GM23338 (cell line): ENCODE measurements around the gene SUPT6H. TPM values are rescaled to one million over a fixed set of nuclear protein-coding genes. Genes with fewer than 3 reads are reported as not detected.

Source experiments
- ATAC-seq: fragments of 200-7000 bp; cut with Tn5 transposase; 3 replicates; pipeline ENCODE4 v1.9.1; 2020
- DNase-seq: peaks from one replicate; pipeline ENCODE4 v3.0.0-alpha.2; 2015; ENCODE audit warnings: low spot score
- H2AFZ ChIP-seq: fragments of 200-600 bp; sonication (generic); 2 replicates; pipeline ENCODE4 v1.8.0; 2016; ENCODE audit warnings: antibody characterized with exemption, mild to moderate bottlenecking, moderate library complexity
- H3F3A ChIP-seq: fragments of 200-600 bp; sonication (generic); replicated peaks from 2 replicates; pipeline ENCODE4 v1.8.0; 2017; ENCODE audit warnings: antibody characterized with exemption, mixed run types, low read depth
- H3K27ac ChIP-seq: fragments of 200-600 bp; sonication (generic); 2 replicates; pipeline ENCODE4 v1.6.1; 2016; ENCODE audit warnings: low read depth
- H3K27me3 ChIP-seq: fragments of 200-600 bp; sonication (generic); 2 replicates; pipeline ENCODE4 v1.8.0; 2016; ENCODE audit warnings: mild to moderate bottlenecking, mixed run types, moderate library complexity; ENCODE audit not compliant: insufficient read depth
- H3K36me3 ChIP-seq: fragments of 200-600 bp; sonication (generic); 2 replicates; pipeline ENCODE4 v1.8.0; 2016; ENCODE audit warnings: mild to moderate bottlenecking; ENCODE audit not compliant: insufficient read depth
- H3K4me1 ChIP-seq: fragments of 200-600 bp; sonication (generic); 2 replicates; pipeline ENCODE4 v1.8.0; 2016; ENCODE audit warnings: mild to moderate bottlenecking, moderate library complexity; ENCODE audit not compliant: insufficient read depth
- H3K4me2 ChIP-seq: fragments of 200-600 bp; sonication (generic); 2 replicates; pipeline ENCODE4 v1.7.1; 2017; ENCODE audit warnings: mixed run types
- H3K4me3 ChIP-seq: fragments of 200-600 bp; sonication (generic); 2 replicates; pipeline ENCODE4 v1.6.1; 2016; ENCODE audit warnings: mixed run types
- H3K79me2 ChIP-seq: fragments of 200-600 bp; sonication (generic); replicated peaks from 2 replicates; pipeline ENCODE4 v1.8.0; 2017; ENCODE audit warnings: mild to moderate bottlenecking; ENCODE audit not compliant: insufficient read depth
- H3K9me2 ChIP-seq: fragments of 200-600 bp; sonication (generic); 2 replicates; pipeline ENCODE4 v1.8.0; 2017; ENCODE audit not compliant: insufficient read depth
- H4K20me1 ChIP-seq: fragments of 200-600 bp; sonication (generic); replicated peaks from 2 replicates; pipeline ENCODE4 v1.8.0; 2017; ENCODE audit warnings: mild to moderate bottlenecking; ENCODE audit not compliant: insufficient read depth
- H3K27ac Mint-ChIP-seq: 2 replicates; pipeline ENCODE4 v1.8.0; 2020; ENCODE audit warnings: inconsistent platforms, mild to moderate bottlenecking, moderate library complexity, mixed read lengths
- H3K27me3 Mint-ChIP-seq: 3 replicates; pipeline ENCODE4 v1.8.0; 2022; ENCODE audit warnings: low read depth, mild to moderate bottlenecking, moderate library complexity, mixed read lengths, inconsistent platforms; ENCODE audit not compliant: insufficient read depth, poor library complexity
- H3K36me3 Mint-ChIP-seq: 3 replicates; pipeline ENCODE4 v1.8.0; 2021; ENCODE audit warnings: low read depth, mild to moderate bottlenecking, inconsistent platforms, moderate library complexity, mixed read lengths
- H3K4me1 Mint-ChIP-seq: 3 replicates; pipeline ENCODE4 v1.8.0; 2020; ENCODE audit warnings: mild to moderate bottlenecking, inconsistent platforms, mixed read lengths
- H3K4me3 Mint-ChIP-seq: 3 replicates; pipeline ENCODE4 v1.8.0; 2021; ENCODE audit warnings: moderate library complexity, mild to moderate bottlenecking, inconsistent platforms, mixed read lengths
- H3K9me3 Mint-ChIP-seq: 3 replicates; pipeline ENCODE4 v1.8.0; 2020; ENCODE audit warnings: moderate library complexity, mild to moderate bottlenecking, inconsistent platforms, mixed read lengths
- CREB1 ChIP-seq: fragments of 250-450 bp; sonication (Bioruptor Pico); IDR thresholded peaks from 2 replicates; pipeline ENCODE4 v1.5.0; 2020; ENCODE audit warnings: low read depth, mild to moderate bottlenecking, moderate library complexity
- EZH2 ChIP-seq: fragments of 200-600 bp; sonication (generic); IDR thresholded peaks from one replicate; pipeline ENCODE4 v1.8.0; 2017; ENCODE audit warnings: antibody characterized with exemption, mild to moderate bottlenecking, low read depth; ENCODE audit not compliant: unreplicated experiment
- EZH2phosphoT487 ChIP-seq: fragments of 200-600 bp; sonication (generic); IDR thresholded peaks from one replicate; pipeline ENCODE4 v1.8.1; 2018; ENCODE audit warnings: antibody characterized with exemption; ENCODE audit not compliant: unreplicated experiment
- JUNB ChIP-seq: IDR thresholded peaks from one replicate; pipeline ENCODE4 v1.6.1; 2016; ENCODE audit warnings: antibody characterized with exemption; ENCODE audit not compliant: unreplicated experiment
- NANOG ChIP-seq: IDR thresholded peaks from 2 replicates; pipeline ENCODE4 v1.6.1; 2016; ENCODE audit warnings: antibody characterized with exemption, borderline replicate concordance
- POLR2AphosphoS5 ChIP-seq: IDR thresholded peaks from 2 replicates; pipeline ENCODE4 v1.6.1; 2016; ENCODE audit warnings: antibody characterized with exemption, low read depth
- STAT1 ChIP-seq: IDR thresholded peaks from one replicate; pipeline ENCODE4 v1.6.1; 2016; ENCODE audit warnings: antibody characterized with exemption; ENCODE audit not compliant: unreplicated experiment
- ZNF114 ChIP-seq: fragments of 250-450 bp; sonication (Bioruptor Pico); IDR thresholded peaks from 2 replicates; pipeline ENCODE4 v1.5.0; 2020; ENCODE audit warnings: mild to moderate bottlenecking, moderate library complexity
- ZNF331 ChIP-seq: fragments of 250-450 bp; sonication (Bioruptor Pico); IDR thresholded peaks from 2 replicates; pipeline ENCODE4 v1.5.0; 2020; ENCODE audit warnings: low read depth, mild to moderate bottlenecking, moderate library complexity
- polyA plus RNA-seq: library from polyadenylated mRNA; unstranded; fragments of >200 nt; fragmentation: Nextera tagmentation; extraction: Ambion mirVana; gene quantifications from 2 replicates; pipeline ENCODE4 v1.2.1, GENCODE V29; 2016
- total RNA-seq: library from RNA; depleted of rRNA; stranded (reverse); fragments of >200 nt; shearing (Covaris generic); gene quantifications from 2 replicates; pipeline ENCODE4 v1.2.3, GENCODE V29; 2014
- TF ChIP-seq, protein P1 (sequence below): IDR thresholded peaks from 2 replicates; pipeline ENCODE4 v1.6.1; 2016; ENCODE audit warnings: antibody characterized with exemption
- TF ChIP-seq, protein P2 (sequence below): IDR thresholded peaks from one replicate; pipeline ENCODE4 v1.6.1; 2018; ENCODE audit warnings: antibody characterized with exemption; ENCODE audit not compliant: unreplicated experiment
- TF ChIP-seq, protein P3 (sequence below), 2 experiments: fragments of 200-600 bp in 1 of 2; sonication (generic) in 1 of 2; conservative IDR thresholded peaks; 2 replicates each; pipeline versions ENCODE4 v1.5.1 to v1.6.1; 2016 to 2017; ENCODE audit warnings: antibody characterized with exemption in 2 of 2, low read depth in 2 of 2, mild to moderate bottlenecking in 2 of 2, moderate library complexity in 1 of 2
- TF ChIP-seq, protein P4 (sequence below): fragments of 250-450 bp; sonication (Bioruptor Pico); IDR thresholded peaks from 2 replicates; pipeline ENCODE4 v1.5.0; 2020; ENCODE audit warnings: mild to moderate bottlenecking, moderate library complexity

Gene SUPT6H
- total and polyA plus RNA-seq, 2 experiments from 2014 or later: 17.8 to 70.7 TPM

DNA sequence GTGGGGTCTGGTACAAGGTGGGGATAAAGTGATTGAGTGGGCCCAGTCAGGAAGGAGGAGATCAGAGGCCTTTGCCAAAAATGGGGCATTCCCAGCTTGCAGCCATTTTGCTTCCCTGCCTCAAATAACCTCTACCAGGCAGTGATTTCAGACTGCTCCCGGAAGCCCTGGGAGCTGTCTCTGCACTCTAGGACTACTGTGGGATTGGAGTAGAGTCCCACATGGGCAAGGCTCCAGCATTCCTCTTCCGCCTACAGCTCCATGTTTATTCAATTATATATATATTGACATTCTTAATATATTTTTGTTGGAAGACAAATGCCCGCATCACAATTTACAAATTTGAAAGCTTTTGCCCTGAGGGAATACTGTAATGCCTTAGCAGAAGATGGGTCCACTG is 13.5 kb downstream of the SUPT6H start:
- H3K4me1 ChIP-seq: no peaks in the 10 kb centered on the region
- H2AFZ ChIP-seq: no peak overlapping the region
- 0 out of 2 replicates have a peak, but pooled peaks cover 5% of the 10 kb centered on the region for H3F3A ChIP-seq
- DNase-seq (no peak), ATAC-seq (no peak)
- TF ChIP-seq EZH2: no peak
- TF ChIP-seq EZH2phosphoT487: no peak
- TF ChIP-seq STAT1: no peak
- TF ChIP-seq, protein P1, sequence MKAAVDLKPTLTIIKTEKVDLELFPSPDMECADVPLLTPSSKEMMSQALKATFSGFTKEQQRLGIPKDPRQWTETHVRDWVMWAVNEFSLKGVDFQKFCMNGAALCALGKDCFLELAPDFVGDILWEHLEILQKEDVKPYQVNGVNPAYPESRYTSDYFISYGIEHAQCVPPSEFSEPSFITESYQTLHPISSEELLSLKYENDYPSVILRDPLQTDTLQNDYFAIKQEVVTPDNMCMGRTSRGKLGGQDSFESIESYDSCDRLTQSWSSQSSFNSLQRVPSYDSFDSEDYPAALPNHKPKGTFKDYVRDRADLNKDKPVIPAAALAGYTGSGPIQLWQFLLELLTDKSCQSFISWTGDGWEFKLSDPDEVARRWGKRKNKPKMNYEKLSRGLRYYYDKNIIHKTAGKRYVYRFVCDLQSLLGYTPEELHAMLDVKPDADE: no peak
- TF ChIP-seq JUNB: no peak
- TF ChIP-seq, protein P2, sequence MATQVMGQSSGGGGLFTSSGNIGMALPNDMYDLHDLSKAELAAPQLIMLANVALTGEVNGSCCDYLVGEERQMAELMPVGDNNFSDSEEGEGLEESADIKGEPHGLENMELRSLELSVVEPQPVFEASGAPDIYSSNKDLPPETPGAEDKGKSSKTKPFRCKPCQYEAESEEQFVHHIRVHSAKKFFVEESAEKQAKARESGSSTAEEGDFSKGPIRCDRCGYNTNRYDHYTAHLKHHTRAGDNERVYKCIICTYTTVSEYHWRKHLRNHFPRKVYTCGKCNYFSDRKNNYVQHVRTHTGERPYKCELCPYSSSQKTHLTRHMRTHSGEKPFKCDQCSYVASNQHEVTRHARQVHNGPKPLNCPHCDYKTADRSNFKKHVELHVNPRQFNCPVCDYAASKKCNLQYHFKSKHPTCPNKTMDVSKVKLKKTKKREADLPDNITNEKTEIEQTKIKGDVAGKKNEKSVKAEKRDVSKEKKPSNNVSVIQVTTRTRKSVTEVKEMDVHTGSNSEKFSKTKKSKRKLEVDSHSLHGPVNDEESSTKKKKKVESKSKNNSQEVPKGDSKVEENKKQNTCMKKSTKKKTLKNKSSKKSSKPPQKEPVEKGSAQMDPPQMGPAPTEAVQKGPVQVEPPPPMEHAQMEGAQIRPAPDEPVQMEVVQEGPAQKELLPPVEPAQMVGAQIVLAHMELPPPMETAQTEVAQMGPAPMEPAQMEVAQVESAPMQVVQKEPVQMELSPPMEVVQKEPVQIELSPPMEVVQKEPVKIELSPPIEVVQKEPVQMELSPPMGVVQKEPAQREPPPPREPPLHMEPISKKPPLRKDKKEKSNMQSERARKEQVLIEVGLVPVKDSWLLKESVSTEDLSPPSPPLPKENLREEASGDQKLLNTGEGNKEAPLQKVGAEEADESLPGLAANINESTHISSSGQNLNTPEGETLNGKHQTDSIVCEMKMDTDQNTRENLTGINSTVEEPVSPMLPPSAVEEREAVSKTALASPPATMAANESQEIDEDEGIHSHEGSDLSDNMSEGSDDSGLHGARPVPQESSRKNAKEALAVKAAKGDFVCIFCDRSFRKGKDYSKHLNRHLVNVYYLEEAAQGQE: no peak
- TF ChIP-seq, protein P3, sequence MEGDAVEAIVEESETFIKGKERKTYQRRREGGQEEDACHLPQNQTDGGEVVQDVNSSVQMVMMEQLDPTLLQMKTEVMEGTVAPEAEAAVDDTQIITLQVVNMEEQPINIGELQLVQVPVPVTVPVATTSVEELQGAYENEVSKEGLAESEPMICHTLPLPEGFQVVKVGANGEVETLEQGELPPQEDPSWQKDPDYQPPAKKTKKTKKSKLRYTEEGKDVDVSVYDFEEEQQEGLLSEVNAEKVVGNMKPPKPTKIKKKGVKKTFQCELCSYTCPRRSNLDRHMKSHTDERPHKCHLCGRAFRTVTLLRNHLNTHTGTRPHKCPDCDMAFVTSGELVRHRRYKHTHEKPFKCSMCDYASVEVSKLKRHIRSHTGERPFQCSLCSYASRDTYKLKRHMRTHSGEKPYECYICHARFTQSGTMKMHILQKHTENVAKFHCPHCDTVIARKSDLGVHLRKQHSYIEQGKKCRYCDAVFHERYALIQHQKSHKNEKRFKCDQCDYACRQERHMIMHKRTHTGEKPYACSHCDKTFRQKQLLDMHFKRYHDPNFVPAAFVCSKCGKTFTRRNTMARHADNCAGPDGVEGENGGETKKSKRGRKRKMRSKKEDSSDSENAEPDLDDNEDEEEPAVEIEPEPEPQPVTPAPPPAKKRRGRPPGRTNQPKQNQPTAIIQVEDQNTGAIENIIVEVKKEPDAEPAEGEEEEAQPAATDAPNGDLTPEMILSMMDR (conservative IDR thresholded peaks at IDR 0.05; ENCODE audit: low read depth in 2 of 2): no peak
- TF ChIP-seq NANOG: no peak
- TF ChIP-seq CREB1 (CRISPR knock-in tag): no peak
- no peak for TF ChIP-seq ZNF114 (CRISPR knock-in tag)
- no peak for TF ChIP-seq ZNF331
- no peak for TF ChIP-seq POLR2AphosphoS5
- TF ChIP-seq, protein P4, sequence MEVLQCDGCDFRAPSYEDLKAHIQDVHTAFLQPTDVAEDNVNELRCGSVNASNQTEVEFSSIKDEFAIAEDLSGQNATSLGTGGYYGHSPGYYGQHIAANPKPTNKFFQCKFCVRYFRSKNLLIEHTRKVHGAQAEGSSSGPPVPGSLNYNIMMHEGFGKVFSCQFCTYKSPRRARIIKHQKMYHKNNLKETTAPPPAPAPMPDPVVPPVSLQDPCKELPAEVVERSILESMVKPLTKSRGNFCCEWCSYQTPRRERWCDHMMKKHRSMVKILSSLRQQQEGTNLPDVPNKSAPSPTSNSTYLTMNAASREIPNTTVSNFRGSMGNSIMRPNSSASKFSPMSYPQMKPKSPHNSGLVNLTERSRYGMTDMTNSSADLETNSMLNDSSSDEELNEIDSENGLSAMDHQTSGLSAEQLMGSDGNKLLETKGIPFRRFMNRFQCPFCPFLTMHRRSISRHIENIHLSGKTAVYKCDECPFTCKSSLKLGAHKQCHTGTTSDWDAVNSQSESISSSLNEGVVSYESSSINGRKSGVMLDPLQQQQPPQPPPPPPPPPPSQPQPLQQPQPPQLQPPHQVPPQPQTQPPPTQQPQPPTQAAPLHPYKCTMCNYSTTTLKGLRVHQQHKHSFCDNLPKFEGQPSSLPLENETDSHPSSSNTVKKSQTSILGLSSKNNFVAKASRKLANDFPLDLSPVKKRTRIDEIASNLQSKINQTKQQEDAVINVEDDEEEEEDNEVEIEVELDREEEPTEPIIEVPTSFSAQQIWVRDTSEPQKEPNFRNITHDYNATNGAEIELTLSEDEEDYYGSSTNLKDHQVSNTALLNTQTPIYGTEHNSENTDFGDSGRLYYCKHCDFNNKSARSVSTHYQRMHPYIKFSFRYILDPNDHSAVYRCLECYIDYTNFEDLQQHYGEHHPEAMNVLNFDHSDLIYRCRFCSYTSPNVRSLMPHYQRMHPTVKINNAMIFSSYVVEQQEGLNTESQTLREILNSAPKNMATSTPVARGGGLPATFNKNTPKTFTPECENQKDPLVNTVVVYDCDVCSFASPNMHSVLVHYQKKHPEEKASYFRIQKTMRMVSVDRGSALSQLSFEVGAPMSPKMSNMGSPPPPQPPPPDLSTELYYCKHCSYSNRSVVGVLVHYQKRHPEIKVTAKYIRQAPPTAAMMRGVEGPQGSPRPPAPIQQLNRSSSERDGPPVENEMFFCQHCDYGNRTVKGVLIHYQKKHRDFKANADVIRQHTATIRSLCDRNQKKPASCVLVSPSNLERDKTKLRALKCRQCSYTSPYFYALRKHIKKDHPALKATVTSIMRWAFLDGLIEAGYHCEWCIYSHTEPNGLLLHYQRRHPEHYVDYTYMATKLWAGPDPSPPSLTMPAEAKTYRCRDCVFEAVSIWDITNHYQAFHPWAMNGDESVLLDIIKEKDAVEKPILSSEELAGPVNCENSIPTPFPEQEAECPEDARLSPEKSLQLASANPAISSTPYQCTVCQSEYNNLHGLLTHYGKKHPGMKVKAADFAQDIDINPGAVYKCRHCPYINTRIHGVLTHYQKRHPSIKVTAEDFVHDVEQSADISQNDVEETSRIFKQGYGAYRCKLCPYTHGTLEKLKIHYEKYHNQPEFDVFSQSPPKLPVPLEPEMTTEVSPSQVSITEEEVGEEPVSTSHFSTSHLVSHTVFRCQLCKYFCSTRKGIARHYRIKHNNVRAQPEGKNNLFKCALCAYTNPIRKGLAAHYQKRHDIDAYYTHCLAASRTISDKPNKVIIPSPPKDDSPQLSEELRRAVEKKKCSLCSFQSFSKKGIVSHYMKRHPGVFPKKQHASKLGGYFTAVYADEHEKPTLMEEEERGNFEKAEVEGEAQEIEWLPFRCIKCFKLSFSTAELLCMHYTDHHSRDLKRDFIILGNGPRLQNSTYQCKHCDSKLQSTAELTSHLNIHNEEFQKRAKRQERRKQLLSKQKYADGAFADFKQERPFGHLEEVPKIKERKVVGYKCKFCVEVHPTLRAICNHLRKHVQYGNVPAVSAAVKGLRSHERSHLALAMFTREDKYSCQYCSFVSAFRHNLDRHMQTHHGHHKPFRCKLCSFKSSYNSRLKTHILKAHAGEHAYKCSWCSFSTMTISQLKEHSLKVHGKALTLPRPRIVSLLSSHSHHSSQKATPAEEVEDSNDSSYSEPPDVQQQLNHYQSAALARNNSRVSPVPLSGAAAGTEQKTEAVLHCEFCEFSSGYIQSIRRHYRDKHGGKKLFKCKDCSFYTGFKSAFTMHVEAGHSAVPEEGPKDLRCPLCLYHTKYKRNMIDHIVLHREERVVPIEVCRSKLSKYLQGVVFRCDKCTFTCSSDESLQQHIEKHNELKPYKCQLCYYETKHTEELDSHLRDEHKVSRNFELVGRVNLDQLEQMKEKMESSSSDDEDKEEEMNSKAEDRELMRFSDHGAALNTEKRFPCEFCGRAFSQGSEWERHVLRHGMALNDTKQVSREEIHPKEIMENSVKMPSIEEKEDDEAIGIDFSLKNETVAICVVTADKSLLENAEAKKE (CRISPR knock-in tag): no peak
- H3K4me2 ChIP-seq: no peak overlapping the region
- Mint-ChIP-seq H3K4me1 (no peaks in the 10 kb centered on the region), H3K27ac (no peak overlapping the region), H3K36me3 (peaks cover 90% of the 10 kb centered on the region), H3K4me3 (no peak overlapping the region), H3K9me3 (no peaks in the 10 kb centered on the region), H3K27me3 (peaks cover 3% of the 10 kb centered on the region)
- peaks cover 8% of the 10 kb centered on the region for H4K20me1 ChIP-seq
- no peak overlapping the region for H3K4me3 ChIP-seq
- no peaks in the 10 kb centered on the region for H3K9me2 ChIP-seq
- no peaks in the 10 kb centered on the region for H3K27me3 ChIP-seq
- H3K36me3 ChIP-seq: peaks cover 75% of the 10 kb centered on the region
- H3K27ac ChIP-seq: no peak overlapping the region
- H3K79me2 ChIP-seq: peaks cover 6% of the 10 kb centered on the region
